ENCODE data around the gene CEP97.

DNA sequence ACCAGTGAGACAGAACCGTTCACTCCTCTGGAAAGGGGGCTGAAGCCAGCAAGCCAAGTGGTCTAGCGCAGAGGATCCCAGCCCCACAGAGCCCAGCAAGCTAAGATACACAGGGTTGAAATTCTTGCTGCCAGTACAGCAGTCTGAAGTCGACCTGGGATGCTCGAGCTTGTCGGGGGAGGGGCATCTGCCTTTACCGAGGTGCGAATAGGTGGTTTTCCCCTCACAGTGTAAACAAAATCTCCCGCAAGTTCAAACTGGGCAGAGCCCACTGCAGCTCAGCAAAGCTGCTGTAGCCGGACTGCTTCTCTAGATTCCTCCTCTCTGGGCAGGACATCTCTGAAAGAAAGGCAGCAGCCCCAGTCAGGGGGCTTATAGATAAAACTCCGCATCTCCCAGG is 11.4 kb downstream of the CEP97 start:
- TF ChIP-seq, protein P1, sequence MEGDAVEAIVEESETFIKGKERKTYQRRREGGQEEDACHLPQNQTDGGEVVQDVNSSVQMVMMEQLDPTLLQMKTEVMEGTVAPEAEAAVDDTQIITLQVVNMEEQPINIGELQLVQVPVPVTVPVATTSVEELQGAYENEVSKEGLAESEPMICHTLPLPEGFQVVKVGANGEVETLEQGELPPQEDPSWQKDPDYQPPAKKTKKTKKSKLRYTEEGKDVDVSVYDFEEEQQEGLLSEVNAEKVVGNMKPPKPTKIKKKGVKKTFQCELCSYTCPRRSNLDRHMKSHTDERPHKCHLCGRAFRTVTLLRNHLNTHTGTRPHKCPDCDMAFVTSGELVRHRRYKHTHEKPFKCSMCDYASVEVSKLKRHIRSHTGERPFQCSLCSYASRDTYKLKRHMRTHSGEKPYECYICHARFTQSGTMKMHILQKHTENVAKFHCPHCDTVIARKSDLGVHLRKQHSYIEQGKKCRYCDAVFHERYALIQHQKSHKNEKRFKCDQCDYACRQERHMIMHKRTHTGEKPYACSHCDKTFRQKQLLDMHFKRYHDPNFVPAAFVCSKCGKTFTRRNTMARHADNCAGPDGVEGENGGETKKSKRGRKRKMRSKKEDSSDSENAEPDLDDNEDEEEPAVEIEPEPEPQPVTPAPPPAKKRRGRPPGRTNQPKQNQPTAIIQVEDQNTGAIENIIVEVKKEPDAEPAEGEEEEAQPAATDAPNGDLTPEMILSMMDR (IDR thresholded peaks at IDR 0.05) = no peak
- TF ChIP-seq POLR2AphosphoS5 (IDR thresholded peaks at IDR 0.05; ENCODE audit: low read depth, low read length) (no peak), ELF1 (IDR thresholded peaks at IDR 0.05) (no peak), YY1 (IDR thresholded peaks at IDR 0.05; ENCODE audit: low read depth) (no peak), RCOR1 (IDR thresholded peaks at IDR 0.05; ENCODE audit: low read length) (no peak), TEAD4 (IDR thresholded peaks at IDR 0.05; ENCODE audit: borderline replicate concordance, insufficient read depth) (no peak), TAF1 (IDR thresholded peaks at IDR 0.05; ENCODE audit: borderline replicate concordance, low read depth, low read length) (no peak), EP300 (IDR thresholded peaks at IDR 0.05; ENCODE audit: borderline replicate concordance in 1 of 2, low read depth in 1 of 2, low read length in 1 of 2) (no peak)
- TF ChIP-seq, protein P2, sequence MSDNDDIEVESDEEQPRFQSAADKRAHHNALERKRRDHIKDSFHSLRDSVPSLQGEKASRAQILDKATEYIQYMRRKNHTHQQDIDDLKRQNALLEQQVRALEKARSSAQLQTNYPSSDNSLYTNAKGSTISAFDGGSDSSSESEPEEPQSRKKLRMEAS (IDR thresholded peaks at IDR 0.05; ENCODE audit: low read depth) = no peak
